Hematopoietic multipotent progenitor cell (in vitro differentiated cells): ENCODE measurements around the gene TCAP. TPM values are rescaled to one million over a fixed set of nuclear protein-coding genes. Genes with fewer than 3 reads are reported as not detected.
"Not testable (repeated sequence)": the region's sequence is repeated elsewhere in the genome, so short reads cannot be mapped to it uniquely, and the experiment has no call there.

Experiments
- DNase-seq, 3 donors: peaks; one replicate each; pipeline ENCODE4 v3.0.0-alpha.2; 2011 to 2015; ENCODE audit warnings: low read depth in 2 of 3, low spot score in 2 of 3
- total RNA-seq: library from RNA; depleted of rRNA; stranded (reverse); fragments of >200 nt; gene quantifications from one replicate; pipeline ENCODE4 v1.2.3, GENCODE V29; 2012

The TCAP gene
- total RNA-seq, 1 donor, result 0.81 TPM

DNA sequence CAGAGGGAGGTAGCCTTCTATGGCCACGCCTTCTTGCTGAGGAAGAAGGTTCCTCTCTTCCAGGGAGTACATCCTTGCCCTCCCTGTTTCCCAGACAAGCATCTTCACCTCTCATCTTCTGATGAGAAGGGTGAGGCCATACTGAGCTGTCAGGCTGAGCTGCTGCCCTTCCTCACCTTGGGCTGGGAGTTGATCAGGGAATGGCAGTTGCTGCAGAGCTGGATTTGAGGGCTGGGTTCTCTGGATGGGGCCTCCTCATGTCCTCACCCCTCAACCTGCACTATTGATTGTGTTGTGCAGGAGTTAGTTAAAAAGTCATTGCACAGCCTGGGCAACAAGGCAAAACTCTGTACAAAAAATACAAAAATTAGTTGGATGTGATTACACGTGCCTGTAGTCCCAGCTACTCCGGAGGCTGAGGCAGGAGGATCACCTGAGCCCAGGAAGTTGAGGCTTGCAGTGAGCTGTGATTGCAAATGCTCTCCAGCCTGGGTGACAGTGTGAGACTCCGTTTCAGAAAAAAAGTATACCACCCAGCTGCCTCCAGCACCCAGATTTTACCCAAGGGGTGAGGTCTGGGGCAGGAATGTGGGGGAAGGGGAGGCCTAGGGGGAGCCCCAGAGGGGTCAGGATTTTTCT, 36.8 kb downstream of the TCAP start:
- no peak for DNase-seq

GRCh38 chr17:39702901-39703893, 38.0 kb downstream of the TCAP start:
- DNase-seq, result no peak

DNA sequence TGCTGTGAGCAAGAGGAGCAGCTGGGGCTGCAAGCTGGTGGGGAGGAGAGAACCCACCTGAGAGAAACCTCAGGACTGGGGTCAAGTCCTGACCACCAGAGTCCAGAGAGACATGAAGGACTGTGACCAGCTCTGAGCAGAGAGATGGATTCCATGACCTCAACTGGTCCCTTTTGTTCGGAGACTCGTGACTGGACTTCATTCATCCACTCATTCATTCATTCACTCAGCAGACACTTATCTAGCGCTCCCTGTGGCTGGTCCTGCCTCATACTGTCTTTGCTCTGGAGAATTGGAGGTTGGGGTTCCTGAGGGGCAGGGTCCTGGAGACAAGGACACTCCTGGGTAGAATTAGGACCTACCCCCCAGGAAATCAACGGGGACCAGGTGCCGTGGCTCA, 38.8 kb downstream of the TCAP start:
- no peak for DNase-seq

DNA sequence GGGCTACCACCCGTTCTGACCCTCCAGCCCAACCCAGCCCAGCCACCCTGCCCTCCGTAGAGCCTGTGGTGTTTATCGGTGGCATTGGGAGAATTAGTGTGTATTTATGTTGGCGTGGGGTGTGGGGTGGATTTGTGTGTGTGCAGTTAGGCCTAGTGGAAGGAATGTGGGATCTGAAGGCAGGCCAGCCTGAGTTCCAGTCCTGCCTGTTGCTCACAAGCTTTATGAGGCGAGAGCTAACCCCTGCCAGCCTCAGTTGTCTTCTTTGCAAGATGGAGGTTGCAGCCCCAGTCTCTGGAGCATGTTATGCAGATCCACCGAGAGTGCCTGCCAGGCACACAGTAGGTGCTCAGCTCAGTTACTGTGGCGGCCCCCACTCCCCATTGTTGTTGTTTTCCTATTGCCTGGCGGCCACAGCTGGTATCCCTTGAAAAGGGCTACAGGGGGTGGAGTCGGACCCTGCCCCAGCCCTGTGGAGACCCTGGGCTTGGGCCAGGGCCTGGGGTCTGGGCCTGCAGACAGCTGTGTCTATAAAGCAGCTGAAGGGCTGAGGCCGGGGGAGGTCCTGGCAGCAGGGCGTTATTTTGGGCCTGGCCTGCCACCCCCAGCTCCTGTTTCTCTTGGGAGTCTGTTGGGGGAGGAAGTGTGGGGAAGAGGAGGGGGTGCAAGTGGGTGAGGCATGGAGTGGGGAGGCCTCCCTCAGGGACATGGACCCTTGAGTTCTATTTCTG, 39.8 kb downstream of the TCAP start:
- DNase-seq, result no peak

DNA sequence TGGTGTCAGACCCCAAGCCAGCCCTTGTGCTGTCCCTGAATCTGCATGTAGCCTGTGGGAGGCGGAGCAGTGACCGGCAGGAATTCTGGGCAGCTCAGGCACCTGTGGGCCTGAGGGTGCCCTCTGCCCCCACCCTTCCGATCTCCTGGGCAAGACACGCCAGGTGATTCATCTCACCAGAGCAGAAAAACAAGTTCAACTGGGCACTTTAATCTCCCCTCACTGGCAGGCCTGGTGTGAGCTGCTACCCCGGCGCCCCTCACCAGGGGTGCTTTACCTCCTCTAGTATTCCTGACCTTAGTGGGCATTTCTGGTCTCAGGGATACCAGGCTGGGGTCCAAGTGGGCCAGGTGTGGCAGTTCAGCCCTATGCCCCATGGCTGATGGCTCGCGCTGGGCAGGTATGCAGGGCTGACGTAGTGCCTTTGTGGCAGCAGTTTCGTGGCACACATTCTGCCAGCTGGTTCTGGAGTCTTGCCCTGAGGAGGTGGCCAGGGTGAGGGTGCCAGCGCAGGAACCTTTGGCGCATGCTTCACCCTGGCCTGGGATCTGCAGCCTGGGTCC, 40.7 kb downstream of the TCAP start:
- DNase-seq, result no peak

GRCh38 chr17:39706383-39706782, 41.2 kb downstream of the TCAP start:
- no peak for DNase-seq

DNA sequence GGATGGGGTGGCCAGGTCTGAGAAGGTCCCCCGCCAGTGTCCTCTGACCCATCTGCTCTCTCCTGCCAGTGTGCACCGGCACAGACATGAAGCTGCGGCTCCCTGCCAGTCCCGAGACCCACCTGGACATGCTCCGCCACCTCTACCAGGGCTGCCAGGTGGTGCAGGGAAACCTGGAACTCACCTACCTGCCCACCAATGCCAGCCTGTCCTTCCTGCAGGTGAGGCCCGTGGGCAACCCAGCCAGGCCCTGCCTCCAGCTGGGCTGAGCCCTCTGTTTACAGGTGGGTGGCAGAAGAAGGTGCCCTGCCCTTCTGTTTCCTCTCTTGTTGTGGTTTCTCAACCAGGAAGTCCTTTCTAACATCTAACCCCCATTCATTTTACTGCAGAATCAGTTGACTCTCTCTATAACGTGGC, 41.8 kb downstream of the TCAP start:
- no peak for DNase-seq

GRCh38 chr17:39709319-39709997, 44.3 kb downstream of the TCAP start:
- DNase-seq, result no peak

GRCh38 chr17:39709998-39710964, 45.1 kb downstream of the TCAP start:
- DNase-seq, result no peak

- not testable (repeated sequence) for DNase-seq
Observed at GRCh38 chr17:39711071-39711470, 45.9 kb downstream of the TCAP start.

GRCh38 chr17:39711851-39712250, 46.7 kb downstream of the TCAP start:
- no peak for DNase-seq

DNA sequence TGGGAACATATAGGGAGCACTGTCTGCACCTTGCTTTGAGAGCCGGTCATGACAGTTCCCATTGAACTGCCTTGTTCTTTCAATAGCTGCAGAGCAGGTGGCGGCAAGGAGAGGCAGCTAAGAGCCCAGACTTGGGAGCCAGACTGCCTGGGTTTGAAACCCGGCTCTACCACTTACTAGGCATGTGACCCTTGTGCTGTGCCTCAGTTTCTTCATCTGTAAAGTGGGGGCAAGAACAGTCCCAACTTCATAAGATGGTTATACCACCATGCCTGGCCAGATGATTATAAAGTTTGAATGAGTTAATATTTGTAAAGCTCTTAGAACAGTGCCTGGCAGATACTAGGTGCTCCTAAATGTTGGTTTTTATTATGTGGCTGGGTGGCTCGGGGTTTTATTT, 49.1 kb downstream of the TCAP start:
- no peak for DNase-seq

DNA sequence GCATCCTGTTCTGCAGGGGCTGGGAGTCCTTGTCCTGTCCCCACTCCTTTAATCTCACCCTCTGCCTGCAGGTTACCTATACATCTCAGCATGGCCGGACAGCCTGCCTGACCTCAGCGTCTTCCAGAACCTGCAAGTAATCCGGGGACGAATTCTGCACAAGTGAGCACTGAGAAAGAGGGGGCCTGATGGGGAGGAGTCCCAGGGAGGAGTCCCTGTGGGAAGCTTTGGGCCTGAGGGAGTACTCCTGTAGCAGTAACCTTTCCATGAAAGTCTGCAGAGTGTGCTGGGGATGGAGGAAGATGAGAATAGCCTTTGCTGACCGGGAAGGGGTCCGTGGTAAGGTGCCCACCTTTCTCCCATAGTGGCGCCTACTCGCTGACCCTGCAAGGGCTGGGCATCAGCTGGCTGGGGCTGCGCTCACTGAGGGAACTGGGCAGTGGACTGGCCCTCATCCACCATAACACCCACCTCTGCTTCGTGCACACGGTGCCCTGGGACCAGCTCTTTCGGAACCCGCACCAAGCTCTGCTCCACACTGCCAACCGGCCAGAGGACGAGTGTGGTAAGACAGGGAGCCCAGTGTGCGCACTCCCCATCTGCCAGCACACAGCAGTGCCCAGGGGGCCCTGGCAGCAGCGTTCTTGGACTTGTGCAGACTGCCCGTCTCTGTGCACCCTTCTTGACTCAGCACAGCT, 50.4 kb downstream of the TCAP start:
- no peak for DNase-seq

Other genes starting within 250 kb of the TCAP start
- gene MED1, start 214.1 kb upstream of the TCAP start, total RNA-seq, result 17.8 TPM
- gene CDK12, start 203.9 kb upstream of the TCAP start, total RNA-seq, result 32.6 TPM
- gene NEUROD2, start 57.4 kb upstream of the TCAP start, total RNA-seq, result not detected
- not detected for gene PPP1R1B, start 38.4 kb upstream of the TCAP start, total RNA-seq
- 47.1 TPM for gene STARD3, start 28.2 kb upstream of the TCAP start, total RNA-seq
- 3.8 TPM for gene PNMT, start 3.1 kb downstream of the TCAP start, total RNA-seq
- 27.7 TPM for gene PGAP3, start 22.7 kb downstream of the TCAP start, total RNA-seq
- gene ERBB2, start 34.7 kb downstream of the TCAP start, total RNA-seq, result 7.5 TPM
- 16.7 TPM for gene MIEN1, start 65.2 kb downstream of the TCAP start, total RNA-seq
- gene GRB7, start 72.6 kb downstream of the TCAP start, total RNA-seq, result not detected
- 0.81 TPM for gene IKZF3, start 199.0 kb downstream of the TCAP start, total RNA-seq
- not detected for gene ZPBP2, start 202.9 kb downstream of the TCAP start, total RNA-seq